ENCODE data around the gene RAPGEF4.

GRCh38 chr2:172845028-172845630 lies 109.5 kb downstream of the RAPGEF4 start:
- no peak for TF ChIP-seq ZNF175 (tag by site-specific recombination; IDR thresholded peaks at IDR 0.05)
- no peak for TF ChIP-seq ZBTB20 (tag by site-specific recombination; IDR thresholded peaks at IDR 0.05)
- TF ChIP-seq ZNF704 (tag by site-specific recombination; IDR thresholded peaks at IDR 0.05): no peak
- TF ChIP-seq ZNF768 (tag by site-specific recombination; IDR thresholded peaks at IDR 0.05): no peak
- no peak for TF ChIP-seq PRDM1 (tag by site-specific recombination; IDR thresholded peaks at IDR 0.05)
- TF ChIP-seq CTCF (tag by site-specific recombination; IDR thresholded peaks at IDR 0.05): no peak
- TF ChIP-seq ZNF837 (tag by site-specific recombination; IDR thresholded peaks at IDR 0.05): no peak
- no peak for TF ChIP-seq AEBP2 (tag by site-specific recombination; IDR thresholded peaks at IDR 0.05; ENCODE audit: borderline replicate concordance)
- TF ChIP-seq ZNF155 (tag by site-specific recombination; IDR thresholded peaks at IDR 0.05): no peak
- no peak for TF ChIP-seq HOXC10 (CRISPR knock-in tag; IDR thresholded peaks at IDR 0.05)
